Liver (tissue), 3 donors: ENCODE measurements around the gene SH2D4B.

ENCODE experiments used
- ATF3 ChIP-seq: IDR thresholded peaks from 2 replicates; pipeline ENCODE4 v1.6.1; 2016; ENCODE audit warnings: antibody characterized with exemption
- CTCF ChIP-seq: fragments of 150-350 bp; IDR thresholded peaks from 2 replicates; pipeline ENCODE4 v1.5.1; 2017; ENCODE audit warnings: improper control_type of control experiment, low read depth, low read length; ENCODE audit not compliant: missing input control
- EGR1 ChIP-seq, 2 donors: IDR thresholded peaks; 2 replicates each; pipeline ENCODE4 v1.6.1; 2016 to 2018; ENCODE audit warnings: antibody characterized with exemption in 2 of 2, low read depth in 2 of 2
- FOXA1 ChIP-seq: IDR thresholded peaks from 2 replicates; pipeline ENCODE4 v1.6.1; 2016; ENCODE audit warnings: antibody characterized with exemption
- GABPA ChIP-seq, 2 donors: IDR thresholded peaks in 1 of 2; conservative IDR thresholded peaks in 1 of 2; 2 replicates each; pipeline ENCODE4 v1.6.1; 2016; ENCODE audit warnings: antibody characterized with exemption in 2 of 2, mild to moderate bottlenecking in 1 of 2, moderate library complexity in 1 of 2
- JUND ChIP-seq, 2 donors: IDR thresholded peaks; 2 replicates each; pipeline ENCODE4 v1.6.1; 2016; ENCODE audit warnings: antibody characterized with exemption in 2 of 2
- MAX ChIP-seq: IDR thresholded peaks from 2 replicates; pipeline ENCODE4 v1.6.1; 2016; ENCODE audit warnings: antibody characterized with exemption
- RAD21 ChIP-seq, 2 donors: IDR thresholded peaks; 2 replicates each; pipeline ENCODE4 v1.6.1; 2016; ENCODE audit warnings: antibody characterized with exemption in 2 of 2, mild to moderate bottlenecking in 2 of 2
- REST ChIP-seq: IDR thresholded peaks from 2 replicates; pipeline ENCODE4 v1.6.1; 2016; ENCODE audit warnings: antibody characterized with exemption, mild to moderate bottlenecking
- RXRA ChIP-seq, 2 donors: IDR thresholded peaks; 2 replicates each; pipeline ENCODE4 v1.6.1; 2017 to 2018; ENCODE audit warnings: antibody characterized with exemption in 2 of 2, mild to moderate bottlenecking in 1 of 2
- SP1 ChIP-seq: IDR thresholded peaks from 2 replicates; pipeline ENCODE4 v1.6.1; 2018; ENCODE audit warnings: antibody characterized with exemption, mild to moderate bottlenecking
- TAF1 ChIP-seq: conservative IDR thresholded peaks from 2 replicates; pipeline ENCODE4 v1.6.1; 2016; ENCODE audit warnings: antibody characterized with exemption, mild to moderate bottlenecking
- YY1 ChIP-seq: IDR thresholded peaks from 2 replicates; pipeline ENCODE4 v1.6.1; 2016; ENCODE audit warnings: antibody characterized with exemption, mild to moderate bottlenecking
- ZBTB33 ChIP-seq: IDR thresholded peaks from 2 replicates; pipeline ENCODE4 v1.6.1; 2016; ENCODE audit warnings: antibody characterized with exemption
- donor health status: healthy.
- donor health status: healthy.

- TF ChIP-seq REST = no peak
- TF ChIP-seq RAD21 (IDR thresholded peaks at IDR 0.05) = no peak
- no peak for TF ChIP-seq CTCF
- TF ChIP-seq YY1 = no peak
- no peak for TF ChIP-seq GABPA (IDR thresholded peaks at IDR 0.05 in 1 of 2, conservative IDR thresholded peaks at IDR 0.05 in 1 of 2)
- TF ChIP-seq TAF1 = no peak
- no peak for TF ChIP-seq FOXA1
- TF ChIP-seq ZBTB33 = no peak
- TF ChIP-seq ATF3 = no peak
- TF ChIP-seq MAX = no peak
- no peak for TF ChIP-seq SP1
- no peak for TF ChIP-seq EGR1 (IDR thresholded peaks at IDR 0.05; ENCODE audit: low read depth in 2 of 2)
- TF ChIP-seq JUND (IDR thresholded peaks at IDR 0.05) = no peak
- no peak for TF ChIP-seq RXRA (IDR thresholded peaks at IDR 0.05)
Measured at GRCh38 chr10:80674809-80675208, 137.1 kb downstream of the SH2D4B start.
